Breast epithelium (tissue), 3 donors: ENCODE results near the gene SLC7A9.

Source experiments
- CTCF ChIP-seq, 3 donors: fragments of 450-650 bp; IDR thresholded peaks; one replicate each; pipeline ENCODE4 v1.5.1; 2016 to 2017; ENCODE audit warnings: antibody characterized with exemption in 3 of 3, mild to moderate bottlenecking in 3 of 3, moderate library complexity in 3 of 3
- POLR2A ChIP-seq: fragments of 450-650 bp; IDR thresholded peaks from one replicate; pipeline ENCODE4 v1.6.1; 2016; ENCODE audit warnings: antibody characterized with exemption, mild to moderate bottlenecking, moderate library complexity

GRCh38 chr19:32866061-32866460, 3.5 kb downstream of the SLC7A9 start:
- TF ChIP-seq POLR2A, result no peak
- no peak for TF ChIP-seq CTCF (IDR thresholded peaks at IDR 0.05)
